B cell (primary cell): ENCODE data around the gene RPL19. TPM values are rescaled to one million over a fixed set of nuclear protein-coding genes. Genes with fewer than 3 reads are reported as not detected.

Experiments
- ATAC-seq: fragments of 200-7000 bp; cut with Tn5 transposase; one replicate; pipeline ENCODE4 v1.10.0; 2021; ENCODE audit warnings: low read depth, mild to moderate bottlenecking, moderate number of reproducible peaks, moderate library complexity
- CTCF ChIA-PET: fragments of 350-600 bp; sonication (Branson Sonifier 250); formaldehyde crosslinking; loops from one replicate; lab custom pipeline; 2021; ENCODE audit warnings: antibody characterized with exemption, inconsistent platforms; lab: Charles Lee
- POLR2A ChIA-PET: fragments of 350-600 bp; sonication (Branson Sonifier 250); formaldehyde crosslinking; loops from one replicate; lab custom pipeline; 2021; ENCODE audit warnings: antibody characterized with exemption; lab: Charles Lee
- DNase-seq: peaks from one replicate; pipeline ENCODE4 v3.0.0; 2013
- H2AFZ ChIP-seq: 2 replicates; pipeline ENCODE4 v1.6.1; 2012; ENCODE audit warnings: mild to moderate bottlenecking, low read depth, low read length; ENCODE audit not compliant: insufficient read depth, poor library complexity, severe bottlenecking
- H3K27ac ChIP-seq, 2 donors: 1 replicate in 1 of 2; 2 replicates in 1 of 2; pipeline ENCODE4 v1.5.1; 2012 to 2013; ENCODE audit warnings: low read length in 2 of 2, mild to moderate bottlenecking in 2 of 2, moderate library complexity in 1 of 2
- H3K27me3 ChIP-seq, 4 experiments: fragments of 200-600 bp in 1 of 4; sonication (generic) in 1 of 4; replicated peaks in 1 of 4; 1 replicate in 2 of 4; 2 replicates in 2 of 4; pipeline versions ENCODE4 v1.6.1 to v1.7.0; 2013 to 2016; ENCODE audit warnings: low read length in 3 of 4, mild to moderate bottlenecking in 2 of 4, mixed read lengths in 1 of 4, moderate library complexity in 1 of 4; ENCODE audit not compliant: insufficient read depth in 4 of 4, control insufficient read depth in 3 of 4; ENCODE audit errors: control extremely low read depth in 1 of 4
- H3K36me3 ChIP-seq, 2 experiments: replicated peaks in 1 of 2; 1 replicate in 1 of 2; 2 replicates in 1 of 2; pipeline versions ENCODE4 v1.6.1 to v1.7.1; 2013; ENCODE audit warnings: low read length in 1 of 2; ENCODE audit not compliant: insufficient read depth in 2 of 2, control insufficient read depth in 1 of 2; ENCODE audit errors: control extremely low read depth in 1 of 2, extremely low read depth in 1 of 2
- H3K4me1 ChIP-seq, 2 donors: fragments of 200-600 bp in 1 of 2; sonication (generic) in 1 of 2; 1 replicate in 1 of 2; 2 replicates in 1 of 2; pipeline versions ENCODE4 v1.5.1 to v1.6.1; 2013 to 2017; ENCODE audit warnings: low read length in 2 of 2; ENCODE audit not compliant: control insufficient read depth in 2 of 2, insufficient read depth in 2 of 2
- H3K4me2 ChIP-seq: replicated peaks from 2 replicates; pipeline ENCODE3; 2012; ENCODE audit warnings: mild to moderate bottlenecking, low read depth, low read length; ENCODE audit not compliant: poor library complexity, severe bottlenecking
- H3K4me3 ChIP-seq, 5 experiments: fragments of 200-600 bp in 1 of 5; sonication (generic) in 1 of 5; 1 replicate in 3 of 5; 2 replicates in 2 of 5; pipeline versions ENCODE4 v1.5.1 to v1.7.0; 2011 to 2016; ENCODE audit warnings: low read length in 4 of 5, mild to moderate bottlenecking in 4 of 5, low read depth in 2 of 5, control low read depth in 1 of 5, moderate library complexity in 1 of 5; ENCODE audit not compliant: insufficient read depth in 1 of 5; ENCODE audit errors: control extremely low read depth in 1 of 5, extremely low read depth in 1 of 5
- H3K79me2 ChIP-seq: fragments of 200-600 bp; sonication (generic); one replicate; pipeline ENCODE4 v1.6.0; 2016; ENCODE audit warnings: low read length; ENCODE audit not compliant: control insufficient read depth, insufficient read depth
- H3K9ac ChIP-seq: fragments of 200-600 bp; sonication (generic); 2 replicates; pipeline ENCODE4 v1.6.1; 2017; ENCODE audit warnings: mild to moderate bottlenecking, low read length, moderate library complexity
- H3K9me3 ChIP-seq, 3 donors: one replicate each; pipeline versions ENCODE4 v1.6.1 to v1.7.1; 2013; ENCODE audit warnings: low read length in 2 of 3; ENCODE audit not compliant: control insufficient read depth in 2 of 3, insufficient read depth in 1 of 3; ENCODE audit errors: control extremely low read depth in 1 of 3
- H4K20me1 ChIP-seq: 2 replicates; pipeline ENCODE4 v1.6.0; 2012; ENCODE audit warnings: mild to moderate bottlenecking, low read length; ENCODE audit not compliant: insufficient read depth, control insufficient read depth, poor library complexity, severe bottlenecking
- H3K27ac Mint-ChIP-seq: one replicate; pipeline ENCODE4 v1.8.0; 2021; ENCODE audit warnings: mixed read lengths
- H3K27me3 Mint-ChIP-seq: one replicate; pipeline ENCODE4 v1.8.0; 2021; ENCODE audit warnings: mixed read lengths
- H3K4me1 Mint-ChIP-seq: one replicate; pipeline ENCODE4 v1.8.0; 2021; ENCODE audit warnings: mixed read lengths
- H3K4me3 Mint-ChIP-seq: one replicate; pipeline ENCODE4 v1.8.0; 2021; ENCODE audit warnings: mixed read lengths
- H3K9me3 Mint-ChIP-seq: one replicate; pipeline ENCODE4 v1.8.0; 2022; ENCODE audit warnings: mixed read lengths; ENCODE audit not compliant: insufficient read depth
- EZH2 ChIP-seq: IDR thresholded peaks from 2 replicates; pipeline ENCODE4 v1.6.1; 2012; ENCODE audit warnings: borderline replicate concordance, low read depth, mild to moderate bottlenecking, moderate library complexity, low read length; ENCODE audit not compliant: insufficient read depth, poor library complexity, severe bottlenecking
- WGBS: methylation state at CpG from one replicate; pipeline ENCODE4 v1.1.5; 2013; ENCODE audit warnings: missing lambda C conversion rate; ENCODE audit not compliant: insufficient coverage; 5-methylcytosine and 5-hydroxymethylcytosine counted together
- intact Hi-C: fragments of 100-400 bp; cut with micrococcal nuclease; formaldehyde crosslinking; loops from one replicate; pipeline ENCODE4 v1.10.0; 2022
- polyA plus RNA-seq: library from polyadenylated mRNA; depleted of rRNA; stranded (reverse); fragments of >200 nt; gene quantifications from 2 replicates; pipeline ENCODE4 v1.2.3, GENCODE V29; 2012
- total RNA-seq, 2 donors: library from RNA; stranded (reverse); fragments of 120-200 nt in 1 of 2; gene quantifications; 1 replicate in 1 of 2; 2 replicates in 1 of 2; pipeline versions ENCODE4 v1.2.3 to v1.2.4, GENCODE V29; 2013 to 2022
- TF ChIP-seq, protein P1 (sequence below): fragments of 200-600 bp; IDR thresholded peaks from one replicate; pipeline ENCODE4 v1.8.0; 2022; ENCODE audit warnings: antibody characterized with exemption, mild to moderate bottlenecking

RPL19 gene
- total and polyA plus RNA-seq, 2 donors (not counting 1 experiment from before 2014, with no cell fraction given) = 3,041 to 3,233 TPM

DNA sequence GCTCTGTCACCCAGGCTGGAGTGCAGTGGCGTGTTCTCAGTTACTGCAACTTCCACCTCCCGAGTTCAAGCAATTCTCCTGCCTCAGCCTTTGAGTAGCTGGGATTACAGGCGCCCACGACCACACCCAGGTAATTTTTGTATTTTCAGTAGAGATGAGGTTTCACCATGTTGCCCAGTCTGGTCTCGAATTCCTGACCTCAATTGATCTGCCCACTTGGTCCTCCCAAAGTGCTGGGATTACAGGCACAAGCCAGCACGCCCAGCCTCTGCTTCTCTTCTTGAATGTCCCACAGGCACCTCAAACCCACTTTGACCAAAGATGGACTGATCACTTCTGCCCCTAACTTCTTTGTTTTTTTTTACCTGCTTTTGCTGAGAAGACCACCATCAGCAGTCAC lies 29.5 kb upstream of the RPL19 start:
- CTCF ChIA-PET = interaction anchor here (1.2 to 6.9 kb wide), 3 partner anchors 9 to 189 kb away, joined by 3 to 77 read pairs (median 3); no protein-coding TSS in a partner anchor
- Mint-ChIP-seq H3K27ac (no peak overlapping the region), H3K9me3 (no peaks in the 10 kb centered on the region), H3K4me3 (no peak overlapping the region), H3K4me1 (peaks cover 25% of the 10 kb centered on the region), H3K27me3 (peaks cover 31% of the 10 kb centered on the region)
- 57% methylated on average over 6 of the region's 6 CpGs for whole genome bisulfite sequencing
- Histone ChIP-seq H3K9ac (no peak overlapping the region), H3K4me3 (no peak overlapping the region), H3K9me3 (peaks cover 0 to 7% (median 0%) of the 10 kb centered on the region in 3 donors), H4K20me1 (no peaks in the 10 kb centered on the region), H3K36me3 (no peaks in the 10 kb centered on the region), H3K79me2 (no peaks in the 10 kb centered on the region), H2AFZ (no peak overlapping the region), H3K27ac (no peak overlapping the region), H3K4me2 (no peak overlapping the region), H3K27me3 (peaks cover 0 to 56% (median 18%) of the 10 kb centered on the region in 4 experiments), H3K4me1 (peaks cover 21 to 25% of the 10 kb centered on the region in 2 donors)
- TF ChIP-seq, protein P1, sequence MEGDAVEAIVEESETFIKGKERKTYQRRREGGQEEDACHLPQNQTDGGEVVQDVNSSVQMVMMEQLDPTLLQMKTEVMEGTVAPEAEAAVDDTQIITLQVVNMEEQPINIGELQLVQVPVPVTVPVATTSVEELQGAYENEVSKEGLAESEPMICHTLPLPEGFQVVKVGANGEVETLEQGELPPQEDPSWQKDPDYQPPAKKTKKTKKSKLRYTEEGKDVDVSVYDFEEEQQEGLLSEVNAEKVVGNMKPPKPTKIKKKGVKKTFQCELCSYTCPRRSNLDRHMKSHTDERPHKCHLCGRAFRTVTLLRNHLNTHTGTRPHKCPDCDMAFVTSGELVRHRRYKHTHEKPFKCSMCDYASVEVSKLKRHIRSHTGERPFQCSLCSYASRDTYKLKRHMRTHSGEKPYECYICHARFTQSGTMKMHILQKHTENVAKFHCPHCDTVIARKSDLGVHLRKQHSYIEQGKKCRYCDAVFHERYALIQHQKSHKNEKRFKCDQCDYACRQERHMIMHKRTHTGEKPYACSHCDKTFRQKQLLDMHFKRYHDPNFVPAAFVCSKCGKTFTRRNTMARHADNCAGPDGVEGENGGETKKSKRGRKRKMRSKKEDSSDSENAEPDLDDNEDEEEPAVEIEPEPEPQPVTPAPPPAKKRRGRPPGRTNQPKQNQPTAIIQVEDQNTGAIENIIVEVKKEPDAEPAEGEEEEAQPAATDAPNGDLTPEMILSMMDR = no peak
- no peak for TF ChIP-seq EZH2
- DNase-seq = no peak
- intact Hi-C loops = no loop called here
- POLR2A ChIA-PET = interaction anchor here (0.6 kb wide), 1 partner anchor 26 kb away, joined by 5 read pairs; no protein-coding TSS in a partner anchor
- no peak for ATAC-seq

DNA sequence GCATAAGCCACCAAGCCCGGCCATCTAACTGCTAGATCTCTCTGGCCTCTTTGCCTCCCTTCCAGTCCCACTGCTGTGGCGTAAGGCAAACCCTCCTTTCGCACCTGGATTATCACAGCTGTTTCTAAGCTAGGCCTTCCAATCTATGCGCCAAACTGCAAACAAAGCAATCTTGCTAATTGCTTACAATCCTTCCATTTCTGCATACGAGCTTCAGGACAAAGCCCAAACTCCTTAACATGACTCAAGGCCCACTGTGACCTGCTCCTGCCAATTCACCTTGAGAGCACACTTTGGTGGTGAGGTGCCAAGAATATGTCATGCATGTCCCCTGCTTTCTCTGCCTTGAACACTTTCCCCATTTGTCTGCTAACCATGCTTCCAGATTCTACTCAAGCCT lies 28.1 kb upstream of the RPL19 start:
- POLR2A ChIA-PET = interaction anchor here (1.1 kb wide), 1 partner anchor 28 kb away, joined by 3 read pairs; the partner anchor contains the start of gene RPL19
- Histone ChIP-seq H3K4me3 (no peak overlapping the region), H3K9ac (no peak overlapping the region), H4K20me1 (no peaks in the 10 kb centered on the region), H3K9me3 (peaks cover 0 to 2% (median 0%) of the 10 kb centered on the region in 3 donors), H3K79me2 (no peaks in the 10 kb centered on the region), H2AFZ (no peak overlapping the region), H3K36me3 (no peaks in the 10 kb centered on the region), H3K27ac (no peak overlapping the region), H3K4me1 (peaks cover 11 to 16% of the 10 kb centered on the region in 2 donors), H3K27me3 (peaks cover 0 to 43% (median 12%) of the 10 kb centered on the region in 4 experiments), H3K4me2 (no peak overlapping the region)
- CTCF ChIA-PET = interaction anchor here (0.5 to 1.4 kb wide), 5 partner anchors 10 to 605 kb away, joined by 3 to 8 read pairs (median 3); partner anchors contain the start of gene RPL19
- ATAC-seq (no peak), DNase-seq (no peak)
- TF ChIP-seq, protein P1 = no peak
- TF ChIP-seq EZH2 = no peak
- intact Hi-C loops = no loop called here
- no peak overlapping the region for H3K4me3 Mint-ChIP-seq
- no peak overlapping the region for H3K27ac Mint-ChIP-seq
- no peaks in the 10 kb centered on the region for H3K9me3 Mint-ChIP-seq
- peaks cover 14% of the 10 kb centered on the region for H3K4me1 Mint-ChIP-seq
- peaks cover 27% of the 10 kb centered on the region for H3K27me3 Mint-ChIP-seq
- 77% methylated on average over 5 of the region's 5 CpGs for WGBS
